K562 (cell line): Measurements from ENCODE around the gene RASSF3. TPM values are rescaled to one million over a fixed set of nuclear protein-coding genes. Genes with fewer than 3 reads are reported as not detected.

Experiments
- ATAC-seq: fragments of 200-7000 bp; cut with Tn5 transposase; 3 replicates; pipeline ENCODE4 v1.9.1; 2020; ENCODE audit warnings: moderate library complexity
- BruUV-seq: library from RNA; stranded (reverse); fragments of 400-500 nt; replicated peaks from 2 replicates; lab custom pipeline; 2021; lab: Mats Ljungman, UMichigan
- CTCF ChIA-PET: fragments of 300-600 bp; formaldehyde crosslinking; extraction: SDS; loops from one replicate; lab custom pipeline; 2021; ENCODE audit warnings: low intra/inter-chr PET ratio; lab: Yijun Ruan, JAX
- POLR2A ChIA-PET: fragments of 300-600, 350-650 bp; sonication (Branson Sonifier 250); formaldehyde crosslinking; extraction: SDS; loops from one replicate; lab custom pipeline; 2021; ENCODE audit warnings: antibody characterized with exemption, inconsistent platforms; lab: Yijun Ruan, JAX
- DNase-seq, 4 experiments: peaks; one replicate each; pipeline versions ENCODE4 v3.0.0 to v3.0.0-alpha.2; 2011 to 2018; ENCODE audit warnings: low spot score in 3 of 4, mixed read lengths in 3 of 4; ENCODE audit errors: extremely low read depth in 1 of 4
- FAIRE-seq: peaks from 2 replicates; lab custom pipeline; 2011; peaks lifted over from hg19 to GRCh38; lab: Jason Lieb, UNC
- H2AFZ ChIP-seq: 2 replicates; pipeline ENCODE4 v1.6.0; 2011; ENCODE audit warnings: low read depth, low read length, control low read depth, inconsistent platforms
- H3K27ac ChIP-seq: fragments of 200-600 bp; 3 replicates; pipeline ENCODE4 v1.8.0; 2011; ENCODE audit warnings: low read depth, mild to moderate bottlenecking, control low read depth, inconsistent platforms, low read length, moderate library complexity, mixed read lengths; ENCODE audit errors: extremely low read depth
- H3K27me3 ChIP-seq, 2 experiments: fragments of 300-600 bp in 1 of 2; 2 replicates in 1 of 2; 3 replicates in 1 of 2; pipeline versions ENCODE4 v1.6.0 to v1.8.0; 2011; ENCODE audit warnings: inconsistent platforms in 2 of 2, low read length in 2 of 2, mild to moderate bottlenecking in 1 of 2, mixed read lengths in 1 of 2, moderate library complexity in 1 of 2; ENCODE audit not compliant: control insufficient read depth in 2 of 2, insufficient read depth in 2 of 2
- H3K36me3 ChIP-seq: fragments of 300-600 bp; 3 replicates; pipeline ENCODE4 v1.8.0; 2011; ENCODE audit warnings: mild to moderate bottlenecking, low read length, inconsistent platforms; ENCODE audit not compliant: control insufficient read depth, insufficient read depth
- H3K4me1 ChIP-seq, 2 experiments: fragments of 200-600 bp in 1 of 2; replicated peaks in 1 of 2; 2 replicates in 1 of 2; 3 replicates in 1 of 2; pipeline versions ENCODE4 v1.5.1 to v1.8.0; 2011; ENCODE audit warnings: inconsistent platforms in 2 of 2, low read length in 2 of 2, mild to moderate bottlenecking in 1 of 2, mixed read lengths in 1 of 2, moderate library complexity in 1 of 2; ENCODE audit not compliant: control insufficient read depth in 2 of 2, insufficient read depth in 2 of 2
- H3K4me2 ChIP-seq: 2 replicates; pipeline ENCODE4 v1.6.1; 2011; ENCODE audit warnings: low read length, control low read depth, inconsistent platforms, mixed read lengths; ENCODE audit not compliant: insufficient read depth
- H3K4me3 ChIP-seq: fragments of 200-600 bp; sonication (generic), shearing (Covaris generic); 2 replicates; pipeline ENCODE4 v1.5.1; 2016; ENCODE audit warnings: control low read depth, inconsistent platforms
- H3K79me2 ChIP-seq: fragments of 200-600 bp; 3 replicates; pipeline ENCODE4 v1.8.0; 2011; ENCODE audit warnings: low read length, inconsistent platforms; ENCODE audit not compliant: control insufficient read depth, insufficient read depth
- H3K9ac ChIP-seq, 2 experiments: 2 replicates each; pipeline versions ENCODE4 v1.6.0 to v1.6.1; 2011; ENCODE audit warnings: low read depth in 2 of 2, low read length in 2 of 2, control low read depth in 1 of 2, inconsistent platforms in 1 of 2, mild to moderate bottlenecking in 1 of 2, mixed read lengths in 1 of 2; ENCODE audit not compliant: insufficient read depth in 1 of 2
- H3K9me1 ChIP-seq: one replicate; pipeline ENCODE4 v1.6.0; 2011; ENCODE audit warnings: inconsistent platforms, mild to moderate bottlenecking, low read length, moderate library complexity; ENCODE audit not compliant: control insufficient read depth, insufficient read depth
- H3K9me3 ChIP-seq: replicated peaks from 2 replicates; pipeline ENCODE4 v1.5.1; 2011; ENCODE audit warnings: low read depth, low read length, inconsistent platforms; ENCODE audit not compliant: control insufficient read depth, insufficient read depth
- H4K20me1 ChIP-seq: replicated peaks from 2 replicates; pipeline ENCODE4 v1.6.1; 2011; ENCODE audit warnings: low read length, inconsistent platforms, mixed read lengths; ENCODE audit not compliant: control insufficient read depth, insufficient read depth
- FUS ChIP-seq: fragments of 200-400 bp; formaldehyde crosslinking; optimal IDR thresholded peaks from 2 replicates; pipeline ENCODE3; 2017; ENCODE audit warnings: low read depth, low read length
- LCOR ChIP-seq: sonication (generic); formaldehyde crosslinking; IDR thresholded peaks from 2 replicates; pipeline ENCODE4 v1.8.0; 2022; ENCODE audit warnings: mild to moderate bottlenecking, missing genetic modification reagents
- NCOA4 ChIP-seq: fragments of 450-650 bp; IDR thresholded peaks from 2 replicates; pipeline ENCODE4 v1.6.1; 2018; ENCODE audit warnings: mild to moderate bottlenecking; ENCODE audit not compliant: partially characterized antibody
- PHF20 ChIP-seq: fragments of 450-650 bp; IDR thresholded peaks from 2 replicates; pipeline ENCODE4 v1.6.1; 2018; ENCODE audit not compliant: partially characterized antibody
- RNF219 ChIP-seq: fragments of 250-450 bp; sonication (Bioruptor Pico); IDR thresholded peaks from 2 replicates; pipeline ENCODE4 v1.5.0; 2022; ENCODE audit warnings: mild to moderate bottlenecking
- SIN3A ChIP-seq, 2 experiments: fragments of 150-350 bp in 1 of 2; IDR thresholded peaks; 2 replicates each; pipeline ENCODE4 v1.6.1; 2011 to 2016; ENCODE audit warnings: borderline replicate concordance in 2 of 2, low read depth in 2 of 2, low read length in 2 of 2, mild to moderate bottlenecking in 2 of 2, moderate library complexity in 2 of 2; ENCODE audit not compliant: control insufficient read depth in 1 of 2
- TBP ChIP-seq: optimal IDR thresholded peaks from 2 replicates; pipeline ENCODE3; 2011; ENCODE audit warnings: low read depth, low read length, improper control_type of control experiment
- ZHX1 ChIP-seq: fragments of 150-350 bp; conservative IDR thresholded peaks from 2 replicates; pipeline ENCODE4 v1.6.1; 2014; ENCODE audit warnings: low read length
- WGBS: fragments of 100-300 bp; shearing (Covaris generic); methylation state at CpG from one replicate; pipeline ENCODE4 v1.1.6; 2016; ENCODE audit warnings: low coverage, mixed read lengths; ENCODE audit not compliant: insufficient coverage; ENCODE audit errors: missing lambda C conversion rate; 5-methylcytosine and 5-hydroxymethylcytosine counted together
- in situ Hi-C: fragments of 300-500 bp; cut with MboI; formaldehyde crosslinking; loops from 4 replicates; pipeline ENCODE4 v1.15.0; 2018; ENCODE audit warnings: inconsistent platforms, mixed read lengths
- intact Hi-C: fragments of 100-400 bp; cut with micrococcal nuclease; formaldehyde crosslinking; loops from 2 replicates; pipeline ENCODE4 v1.14.2; 2022
- polyA plus RNA-seq, 8 experiments: library from polyadenylated mRNA; depleted of rRNA in 4 of 8; stranded (reverse) in 5 of 8; unstranded in 3 of 8; fragments of >200 nt; fragmentation: Nextera tagmentation in 2 of 8; fragmentation: Illumina TruSeq in 1 of 8; extraction: Ambion mirVana in 2 of 8; extraction: Trizol in 1 of 8; gene quantifications; 2 replicates each; pipeline versions ENCODE4 v1.2.1 to v1.2.3, GENCODE V29; 2011 to 2014; ENCODE audit warnings: inconsistent platforms in 1 of 8, missing spikeins in 1 of 8
- total RNA-seq, 7 experiments: library from RNA; depleted of rRNA in 6 of 7; stranded (reverse); fragments of >200 nt in 6 of 7; fragmentation: Illumina TruSeq in 2 of 7; extraction: Trizol in 2 of 7; gene quantifications; 2 replicates each; pipeline versions ENCODE4 v1.2.1 to v1.2.3, GENCODE V29; 2011 to 2021; ENCODE audit warnings: low replicate concordance in 1 of 7
- TF ChIP-seq, protein P1 (sequence below): sonication (generic); formaldehyde crosslinking; IDR thresholded peaks from 2 replicates; pipeline ENCODE4 v1.8.0; 2023; ENCODE audit warnings: mild to moderate bottlenecking, missing genetic modification reagents
- TF ChIP-seq, protein P2 (sequence below), 2 experiments: fragments of 450-650 bp in 1 of 2; sonication (generic) in 1 of 2; formaldehyde crosslinking in 1 of 2; IDR thresholded peaks in 1 of 2; conservative IDR thresholded peaks in 1 of 2; 2 replicates each; pipeline versions ENCODE4 v1.6.1 to v1.8.1; 2016 to 2023; ENCODE audit warnings: mild to moderate bottlenecking in 2 of 2, moderate library complexity in 2 of 2, inconsistent platforms in 1 of 2, missing genetic modification reagents in 1 of 2

RASSF3 gene
- total and polyA plus RNA-seq, 9 of the 15 experiments (the other 6 are each of a cell fraction or from before 2014, with no cell fraction given) = 3.7 to 39.2 (median 20.2) TPM

DNA sequence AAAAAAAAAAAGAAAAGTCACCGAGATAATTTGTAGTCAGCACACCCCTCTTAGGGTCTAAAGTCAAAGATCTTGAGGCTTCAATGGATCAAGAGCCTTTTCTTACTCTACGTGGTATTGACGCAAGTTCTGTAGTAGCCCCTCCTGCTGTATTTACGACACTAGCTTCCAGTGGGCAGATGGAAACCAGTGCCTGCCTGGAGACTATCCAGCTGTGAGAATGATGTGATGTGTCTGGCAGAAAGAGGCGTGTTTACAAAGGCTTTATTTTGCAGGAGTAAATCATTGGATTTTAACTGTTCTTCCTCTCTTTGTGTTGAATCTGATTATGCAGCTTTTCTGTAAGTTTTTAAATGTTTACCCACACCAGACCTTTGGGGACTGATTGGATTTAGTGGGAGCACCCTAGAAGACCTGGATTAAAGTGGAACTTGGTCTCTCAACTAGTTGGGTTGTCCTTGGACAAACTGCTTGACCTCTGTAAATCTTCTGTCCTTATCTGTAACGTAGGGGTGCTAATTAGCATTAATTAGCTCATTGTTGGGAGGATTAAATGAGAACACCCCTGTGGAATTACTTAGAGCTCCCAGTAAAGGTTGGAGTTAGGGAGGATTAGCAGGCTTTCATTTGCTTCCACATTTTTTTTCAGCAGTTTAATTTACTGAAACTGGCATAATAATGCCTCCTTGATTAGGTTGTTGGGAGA is 72.4 kb downstream of the RASSF3 start:
- Histone ChIP-seq H3K9me3 (no peaks in the 10 kb centered on the region), H3K4me2 (no peak overlapping the region), H3K79me2 (peaks cover 54% of the 10 kb centered on the region), H3K9ac (no peak overlapping the region), H3K27me3 (no peaks in the 10 kb centered on the region), H2AFZ (no peak overlapping the region), H3K36me3 (peaks cover 26% of the 10 kb centered on the region; the same call in 2 of the 3 replicates), H3K4me1 (peaks cover 23 to 28% of the 10 kb centered on the region in 2 experiments), H3K4me3 (no peak overlapping the region), H3K27ac (no peak overlapping the region), H4K20me1 (no peaks in the 10 kb centered on the region), H3K9me1 (no peaks in the 10 kb centered on the region)
- ChIA-PET CTCF (no interaction called here), POLR2A (interaction anchor here (0.7 to 1.0 kb wide), 3 partner anchors 26 to 87 kb away, joined by 3 to 5 read pairs (median 3); no protein-coding TSS in a partner anchor)
- FAIRE-seq (no peak), DNase-seq (no peak), ATAC-seq (no peak)
- WGBS = 51% methylated on average over 6 of the region's 6 CpGs
- no TSS peak for BruUV-seq
- intact Hi-C loops (no loop called here), in situ Hi-C loops (no loop called here)
- TF ChIP-seq TBP (no peak), SIN3A (IDR thresholded peaks at IDR 0.05; ENCODE audit: borderline replicate concordance in 2 of 2, control insufficient read depth in 1 of 2, low read depth in 2 of 2, low read length in 2 of 2) (no peak), PHF20 (no peak), ZHX1 (no peak), LCOR (CRISPR knock-in tag) (no peak), NCOA4 (no peak), FUS (no peak), RNF219 (CRISPR knock-in tag) (no peak)
- TF ChIP-seq, protein P1, sequence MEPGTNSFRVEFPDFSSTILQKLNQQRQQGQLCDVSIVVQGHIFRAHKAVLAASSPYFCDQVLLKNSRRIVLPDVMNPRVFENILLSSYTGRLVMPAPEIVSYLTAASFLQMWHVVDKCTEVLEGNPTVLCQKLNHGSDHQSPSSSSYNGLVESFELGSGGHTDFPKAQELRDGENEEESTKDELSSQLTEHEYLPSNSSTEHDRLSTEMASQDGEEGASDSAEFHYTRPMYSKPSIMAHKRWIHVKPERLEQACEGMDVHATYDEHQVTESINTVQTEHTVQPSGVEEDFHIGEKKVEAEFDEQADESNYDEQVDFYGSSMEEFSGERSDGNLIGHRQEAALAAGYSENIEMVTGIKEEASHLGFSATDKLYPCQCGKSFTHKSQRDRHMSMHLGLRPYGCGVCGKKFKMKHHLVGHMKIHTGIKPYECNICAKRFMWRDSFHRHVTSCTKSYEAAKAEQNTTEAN (CRISPR knock-in tag) = no peak
- TF ChIP-seq, protein P2, sequence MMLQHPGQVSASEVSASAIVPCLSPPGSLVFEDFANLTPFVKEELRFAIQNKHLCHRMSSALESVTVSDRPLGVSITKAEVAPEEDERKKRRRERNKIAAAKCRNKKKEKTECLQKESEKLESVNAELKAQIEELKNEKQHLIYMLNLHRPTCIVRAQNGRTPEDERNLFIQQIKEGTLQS (IDR thresholded peaks at IDR 0.05) = no peak
- TF ChIP-seq, protein P2 (CRISPR knock-in tag; conservative IDR thresholded peaks at IDR 0.05) = no peak
